Occipital lobe (tissue), 2 donors: ENCODE data around the gene GALNT6. TPM values are rescaled to one million over a fixed set of nuclear protein-coding genes. Genes with fewer than 3 reads are reported as not detected.
"Not testable (repeated sequence)": the region's sequence is repeated elsewhere in the genome, so short reads cannot be mapped to it uniquely, and the experiment has no call there.

Experiments
- DNase-seq: peaks from one replicate; lab custom pipeline; 2025; lab: John Stamatoyannopoulos, UW
- total RNA-seq: library from RNA; depleted of rRNA; stranded (reverse); fragments of >200 nt; gene quantifications from one replicate; pipeline ENCODE4 v1.2.3, GENCODE V29; 2014

The GALNT6 gene
- total RNA-seq, 1 donor from 2014 or later, result 0.94 TPM

GRCh38 chr12:51358496-51358895, 32.7 kb downstream of the GALNT6 start:
- DNase-seq, result no peak

- DNase-seq, result no peak
These were observed 33.7 kb downstream of the GALNT6 start for GRCh38 chr12:51357374-51358047.

GRCh38 chr12:51351913-51352532, 39.2 kb downstream of the GALNT6 start:
- peak; percentile 26 for DNase-seq

GRCh38 chr12:51349026-51349425, 42.2 kb downstream of the GALNT6 start:
- DNase-seq, result no peak

- DNase-seq, result no peak
These were observed 43.1 kb downstream of the GALNT6 start for GRCh38 chr12:51348116-51348515.

GRCh38 chr12:51346581-51346980, 44.6 kb downstream of the GALNT6 start, which contains the start of gene CELA1:
Gene CELA1, minus strand, starts transcription at chr12:51346679. Its CDS starts 41 bp downstream, at chr12:51346638.
- DNase-seq, result no peak

GRCh38 chr12:51345681-51346080, 45.5 kb downstream of the GALNT6 start:
- no peak for DNase-seq

- no peak for DNase-seq
These were observed 48.0 kb downstream of the GALNT6 start for GRCh38 chr12:51343201-51343600.

GRCh38 chr12:51342416-51342815, 48.8 kb downstream of the GALNT6 start:
- no peak for DNase-seq

- peak; percentile 23 for DNase-seq
These were observed 49.8 kb downstream of the GALNT6 start for GRCh38 chr12:51341251-51342007.

- no peak for DNase-seq
These were observed 51.5 kb downstream of the GALNT6 start for GRCh38 chr12:51339750-51340149.

- not testable (repeated sequence) for DNase-seq
These were observed 53.9 kb downstream of the GALNT6 start for GRCh38 chr12:51337336-51337735.

- DNase-seq, result no peak
These were observed 55.3 kb downstream of the GALNT6 start for GRCh38 chr12:51335931-51336330.

- DNase-seq, result no peak
These were observed 56.4 kb downstream of the GALNT6 start for GRCh38 chr12:51334764-51335163.

GRCh38 chr12:51333536-51333935, 57.7 kb downstream of the GALNT6 start:
- no peak for DNase-seq

- DNase-seq, result no peak
These were observed 61.0 kb downstream of the GALNT6 start for GRCh38 chr12:51330186-51330585.

- no peak for DNase-seq
These were observed 61.5 kb downstream of the GALNT6 start for GRCh38 chr12:51329742-51330141.

GRCh38 chr12:51328587-51328986, 62.6 kb downstream of the GALNT6 start:
- DNase-seq, result no peak

- no peak for DNase-seq
These were observed 64.3 kb downstream of the GALNT6 start for GRCh38 chr12:51326698-51327439.

- no peak for DNase-seq
These were observed 66.3 kb downstream of the GALNT6 start for GRCh38 chr12:51324953-51325352.

GRCh38 chr12:51323966-51324895, 67.0 kb downstream of the GALNT6 start, which contains the start of gene BIN2:
Gene BIN2, minus strand, starts transcription at chr12:51324174. Its CDS starts 72 bp downstream, at chr12:51324102.
- DNase-seq, result no peak
